Kidney (tissue), 14 donors: ENCODE data around the gene DAZAP1. TPM values are rescaled to one million over a fixed set of nuclear protein-coding genes. Genes with fewer than 3 reads are reported as not detected.

Experiments used
- DNase-seq, 5 donors: peaks; one replicate each; pipeline ENCODE4 v3.0.0-alpha.2; 2013 to 2020
- FAIRE-seq: peaks from 2 replicates; lab custom pipeline; 2012; peaks lifted over from hg19 to GRCh38; lab: Jason Lieb, UNC
- H3K27ac ChIP-seq, 2 donors: one replicate each; pipeline ENCODE4 v1.7.0; 2013; ENCODE audit warnings: low read depth in 2 of 2, low read length in 2 of 2, inconsistent platforms in 1 of 2
- H3K27me3 ChIP-seq: one replicate; pipeline ENCODE4 v1.7.1; 2013; ENCODE audit warnings: low read length, inconsistent platforms; ENCODE audit not compliant: control insufficient read depth, insufficient read depth
- H3K36me3 ChIP-seq, 3 donors: one replicate each; pipeline versions ENCODE4 v1.7.0 to v1.7.1; 2013; ENCODE audit warnings: low read length in 3 of 3, control low read depth in 1 of 3, inconsistent platforms in 1 of 3; ENCODE audit not compliant: insufficient read depth in 3 of 3, control insufficient read depth in 2 of 3
- H3K4me1 ChIP-seq, 3 donors: one replicate each; pipeline versions ENCODE4 v1.7.0 to v1.7.1; 2013; ENCODE audit warnings: low read length in 3 of 3, inconsistent platforms in 1 of 3, low read depth in 1 of 3; ENCODE audit not compliant: control insufficient read depth in 2 of 3, insufficient read depth in 2 of 3
- H3K4me3 ChIP-seq, 3 donors: one replicate each; pipeline versions ENCODE4 v1.7.0 to v1.8.1; 2013; ENCODE audit warnings: low read length in 3 of 3, control low read depth in 1 of 3, inconsistent platforms in 1 of 3
- H3K9ac ChIP-seq, 3 donors: one replicate each; pipeline versions ENCODE4 v1.7.0 to v1.7.1; 2013; ENCODE audit warnings: low read length in 3 of 3, control low read depth in 1 of 3, inconsistent platforms in 1 of 3
- H3K9me3 ChIP-seq, 3 donors: one replicate each; pipeline versions ENCODE4 v1.7.0 to v1.7.1; 2013; ENCODE audit warnings: low read length in 3 of 3, control low read depth in 1 of 3, inconsistent platforms in 1 of 3; ENCODE audit not compliant: control insufficient read depth in 2 of 3, insufficient read depth in 1 of 3
- intact Hi-C: fragments of 100-400 bp; cut with DNase I; formaldehyde crosslinking; loops from one replicate; pipeline ENCODE4 v1.11.1; 2022
- polyA plus RNA-seq: library from polyadenylated mRNA; stranded (reverse); fragments of 350-450 nt; fragmentation: Illumina TruSeq; extraction: RNeasy Lipid Tissue Mini Kit (QIAGEN cat#74804); gene quantifications from one replicate; pipeline ENCODE4 v1.2.3, GENCODE V29; 2014; ENCODE audit warnings: low read depth, low replicate concordance; ENCODE audit not compliant: insufficient read depth
- total RNA-seq: library from RNA; stranded (reverse); fragmentation: NEBNext Ultra II Directional; extraction: Animal tissue kit (Norgen Biotek cat#: 25700); gene quantifications from one replicate; pipeline ENCODE4 v1.2.1, GENCODE V29; 2021
- TF ChIP-seq, protein P1 (sequence below): IDR thresholded peaks from 3 replicates; pipeline ENCODE4 v1.5.1; 2012; ENCODE audit warnings: mild to moderate bottlenecking, moderate library complexity, borderline replicate concordance; ENCODE audit not compliant: insufficient read depth; ENCODE audit errors: extremely low read depth
- donor health status: control.
- donor health status: control.
- donor health status: control.
- donor health status: control.
- donor health status: control.
- donor health status: DM: yes; HTN: yes; CAD: no.
- donor health status: Normal renal cell carcinoma (clear cell type).

Gene DAZAP1
- total and polyA plus RNA-seq, 2 donors from 2014 or later = 47.7 to 98.5 TPM

DNA sequence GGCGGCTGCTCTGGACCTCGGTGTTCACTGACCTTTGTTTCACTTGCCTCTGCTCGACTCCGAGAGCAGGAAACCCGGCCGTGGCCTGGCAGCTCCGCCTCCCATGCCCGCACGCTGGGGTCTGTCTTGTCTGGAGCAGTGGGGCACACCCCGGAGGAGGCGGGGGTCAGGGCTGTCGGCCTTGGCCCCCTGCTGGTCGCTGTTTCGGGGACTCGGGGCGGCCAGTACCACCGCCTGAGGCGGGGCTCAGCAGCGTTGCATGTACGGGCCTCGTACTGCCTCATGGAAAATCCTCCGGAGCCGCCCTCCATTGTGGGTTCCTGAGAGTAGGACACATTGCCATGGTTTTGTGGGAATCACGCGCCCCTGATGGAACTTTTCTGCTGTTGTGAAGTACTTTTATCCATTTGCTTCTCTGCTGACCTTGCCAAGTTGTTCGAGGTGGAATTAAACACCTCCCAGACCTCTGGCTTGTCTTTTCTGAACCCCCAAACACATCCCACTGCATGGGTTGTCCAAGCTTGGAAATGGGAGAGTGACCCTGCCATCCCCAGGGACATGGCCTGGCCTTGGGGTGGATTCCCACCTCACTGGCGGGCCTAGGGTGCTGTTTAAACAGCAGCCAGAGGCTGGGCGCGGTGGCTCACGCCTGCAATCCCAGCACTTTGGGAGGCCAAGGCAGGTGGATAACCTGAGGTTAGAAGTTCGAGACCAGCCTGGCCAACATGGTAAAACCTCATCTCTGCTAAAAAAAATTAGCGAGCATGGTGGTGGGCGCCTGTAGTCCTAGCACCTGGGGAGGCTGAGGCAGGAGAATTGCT, 29.2 kb upstream of the DAZAP1 start:
- TF ChIP-seq, protein P1, sequence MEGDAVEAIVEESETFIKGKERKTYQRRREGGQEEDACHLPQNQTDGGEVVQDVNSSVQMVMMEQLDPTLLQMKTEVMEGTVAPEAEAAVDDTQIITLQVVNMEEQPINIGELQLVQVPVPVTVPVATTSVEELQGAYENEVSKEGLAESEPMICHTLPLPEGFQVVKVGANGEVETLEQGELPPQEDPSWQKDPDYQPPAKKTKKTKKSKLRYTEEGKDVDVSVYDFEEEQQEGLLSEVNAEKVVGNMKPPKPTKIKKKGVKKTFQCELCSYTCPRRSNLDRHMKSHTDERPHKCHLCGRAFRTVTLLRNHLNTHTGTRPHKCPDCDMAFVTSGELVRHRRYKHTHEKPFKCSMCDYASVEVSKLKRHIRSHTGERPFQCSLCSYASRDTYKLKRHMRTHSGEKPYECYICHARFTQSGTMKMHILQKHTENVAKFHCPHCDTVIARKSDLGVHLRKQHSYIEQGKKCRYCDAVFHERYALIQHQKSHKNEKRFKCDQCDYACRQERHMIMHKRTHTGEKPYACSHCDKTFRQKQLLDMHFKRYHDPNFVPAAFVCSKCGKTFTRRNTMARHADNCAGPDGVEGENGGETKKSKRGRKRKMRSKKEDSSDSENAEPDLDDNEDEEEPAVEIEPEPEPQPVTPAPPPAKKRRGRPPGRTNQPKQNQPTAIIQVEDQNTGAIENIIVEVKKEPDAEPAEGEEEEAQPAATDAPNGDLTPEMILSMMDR = no peak
- H3K4me1 ChIP-seq = no peaks in the 10 kb centered on the region
- peaks cover 0 to 7% (median 5%) of the 10 kb centered on the region in 3 donors for H3K36me3 ChIP-seq
- no peak overlapping the region for H3K9ac ChIP-seq
- intact Hi-C loops = no loop called here
- H3K27me3 ChIP-seq = no peaks in the 10 kb centered on the region
- no peak overlapping the region for H3K4me3 ChIP-seq
- peak in 1 of 5 donors; percentile 75 for DNase-seq
- no peak for FAIRE-seq
- H3K27ac ChIP-seq = no peak overlapping the region
- no peaks in the 10 kb centered on the region for H3K9me3 ChIP-seq

DNA sequence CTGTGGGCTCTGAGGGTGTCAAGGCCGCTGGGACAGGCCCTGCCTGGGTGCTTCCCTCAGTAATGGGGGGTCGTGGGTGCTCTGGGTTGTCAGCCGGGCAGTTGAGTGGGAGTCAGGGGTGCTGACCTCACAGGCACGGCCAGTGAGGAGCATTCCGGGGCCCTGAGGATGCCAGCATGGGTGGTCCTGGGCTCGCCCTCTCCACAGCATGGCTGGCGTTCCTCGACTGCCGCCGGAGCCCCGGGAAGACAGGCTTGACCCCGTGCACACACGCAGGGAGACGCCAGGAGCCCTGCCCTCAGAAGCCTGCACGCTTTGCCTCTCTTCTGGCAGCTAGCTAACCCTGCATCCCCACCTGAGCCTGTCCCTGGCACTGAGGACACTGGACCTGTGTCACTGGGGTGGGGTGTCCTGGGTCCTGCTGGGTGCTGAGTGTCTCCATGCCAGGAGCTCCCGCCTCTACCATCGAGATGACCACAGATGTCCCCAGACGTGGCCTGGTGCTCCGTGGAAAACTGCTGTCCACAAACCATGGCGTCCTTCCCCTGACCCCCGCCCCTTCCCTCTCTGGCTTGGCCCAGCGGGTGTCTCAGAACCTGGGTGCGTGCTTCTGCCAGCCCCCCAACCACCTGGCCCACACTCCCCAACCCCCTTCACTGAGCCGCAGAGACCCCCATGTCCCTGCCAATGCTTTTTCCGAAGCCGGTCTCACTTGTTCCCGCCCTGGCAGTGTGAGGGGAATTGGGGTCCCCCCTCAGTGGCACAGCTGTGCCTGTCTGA, 28.1 kb upstream of the DAZAP1 start:
- TF ChIP-seq, protein P1 = no peak
- no peak overlapping the region for H3K9ac ChIP-seq
- no peaks in the 10 kb centered on the region for H3K27me3 ChIP-seq
- no peaks in the 10 kb centered on the region for H3K9me3 ChIP-seq
- no peak for DNase-seq
- intact Hi-C loops = no loop called here
- H3K4me3 ChIP-seq = no peak overlapping the region
- FAIRE-seq = no peak
- peaks cover 0 to under 1% (median 0%) of the 10 kb centered on the region in 3 donors for H3K36me3 ChIP-seq
- peaks cover 0 to 3% (median 0%) of the 10 kb centered on the region in 3 donors for H3K4me1 ChIP-seq
- H3K27ac ChIP-seq = no peak overlapping the region

GRCh38 chr19:1379961-1380489, 27.4 kb upstream of the DAZAP1 start:
- no peaks in the 10 kb centered on the region for H3K36me3 ChIP-seq
- intact Hi-C loops = no loop called here

More at GRCh38 chr19:1379961-1380489, 27.4 kb upstream of the DAZAP1 start:
- no peaks in the 10 kb centered on the region for H3K9me3 ChIP-seq
- no peak for DNase-seq
- H3K27me3 ChIP-seq = no peaks in the 10 kb centered on the region
- no peak overlapping the region for H3K4me3 ChIP-seq
- TF ChIP-seq, protein P1 = no peak
- no peak for FAIRE-seq
- H3K4me1 ChIP-seq = peaks cover 0 to 8% (median 0%) of the 10 kb centered on the region in 3 donors
- no peak overlapping the region for H3K27ac ChIP-seq
- no peak overlapping the region for H3K9ac ChIP-seq
